ENCODE measurements around the gene SEPTIN10.
"Not testable (repeated sequence)": the region's sequence is repeated elsewhere in the genome, so short reads cannot be mapped to it uniquely, and the experiment has no call there.

The SEPTIN10 gene

DNA sequence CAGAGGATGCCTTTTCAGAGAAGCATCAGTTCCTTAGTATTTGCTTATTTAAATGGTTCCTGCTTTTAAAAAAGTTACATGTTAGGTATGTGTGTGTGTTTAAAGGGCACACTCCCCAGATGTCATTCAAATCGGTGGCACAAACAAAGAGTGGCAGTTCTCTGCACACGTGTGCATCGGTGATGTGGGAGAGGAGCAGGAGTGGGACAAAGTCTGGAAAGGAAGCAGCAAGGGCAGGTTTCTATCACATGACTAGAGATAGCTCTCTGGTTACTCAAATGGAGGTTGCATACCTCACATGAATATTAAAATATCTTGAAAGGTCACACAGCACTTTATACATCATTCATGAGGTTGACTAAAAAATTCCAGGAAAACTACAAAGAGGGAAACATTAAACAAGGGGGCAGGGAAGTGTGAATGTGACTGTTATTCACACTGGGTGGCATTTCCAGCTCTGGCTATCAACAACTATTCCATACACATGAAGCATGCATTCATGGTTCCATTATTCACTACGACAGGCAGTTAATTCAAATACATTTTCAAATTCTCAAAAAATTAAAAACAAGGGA, 64.7 kb downstream of the SEPTIN10 start:
- no peak for DNase-seq (ENCODE audit: low read depth in 2 of 2, low spot score in 1 of 2)

DNA sequence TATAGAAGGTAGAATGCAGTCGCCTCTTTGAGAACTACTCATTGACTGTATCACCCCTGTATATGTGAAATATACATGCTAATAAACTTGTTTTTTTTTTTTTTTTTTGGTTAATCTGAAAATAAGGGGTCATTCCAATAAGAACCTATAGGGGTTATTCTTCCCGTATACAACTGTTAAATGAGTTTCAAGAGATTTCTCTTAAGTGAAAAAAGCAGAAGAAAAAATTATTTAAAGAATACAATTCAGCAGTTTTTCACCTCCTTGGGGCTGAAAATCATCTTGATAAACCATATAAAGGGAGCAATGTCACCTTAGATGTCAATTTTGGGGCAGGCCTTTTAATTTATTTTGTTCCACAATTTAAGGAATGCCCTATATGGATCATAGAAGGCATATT, 66.5 kb downstream of the SEPTIN10 start:
- DNase-seq (ENCODE audit: low read depth in 2 of 2, low spot score in 1 of 2), result no peak

DNA sequence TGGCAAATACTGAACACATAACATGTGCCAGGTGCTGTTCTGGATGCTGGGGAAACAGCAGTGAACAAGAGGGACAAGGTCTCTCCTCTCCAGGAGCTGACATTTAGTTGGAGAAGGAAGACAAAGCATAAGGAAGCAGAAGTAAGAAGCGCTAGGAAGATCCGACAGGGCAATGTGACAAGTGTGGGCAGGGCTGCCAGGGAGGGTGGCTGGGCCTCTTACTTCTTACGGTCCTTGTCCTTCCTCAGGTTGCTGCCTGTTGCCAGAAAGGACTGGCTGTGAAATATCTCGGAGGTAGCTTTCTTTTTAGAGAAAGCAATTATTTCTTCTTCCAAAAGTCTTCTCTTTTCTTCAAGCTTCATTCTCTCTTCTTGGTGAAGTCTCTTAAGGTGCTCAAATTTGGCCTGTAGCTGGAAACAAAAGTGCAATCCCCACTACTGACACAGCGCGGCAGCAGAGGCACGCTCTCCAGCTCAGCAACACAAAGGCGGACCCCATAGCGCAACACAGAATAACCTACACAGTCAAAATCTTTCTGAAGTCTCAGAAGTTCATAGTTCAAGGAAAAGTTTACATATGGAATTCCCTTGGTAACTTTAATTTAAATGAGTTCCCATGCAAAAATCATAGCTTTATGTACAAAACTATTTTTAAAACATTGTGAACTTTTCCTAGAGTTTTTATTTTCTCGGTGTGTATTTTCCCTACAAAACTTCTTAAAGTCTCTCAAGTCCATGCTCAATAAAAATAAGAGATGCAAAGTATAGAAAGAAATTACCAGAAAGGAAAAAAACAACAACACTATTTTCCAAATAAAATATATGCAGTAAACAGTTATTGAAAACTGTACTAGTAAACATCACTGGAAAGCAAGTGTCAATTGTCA, 67.7 kb downstream of the SEPTIN10 start:
- peak in 1 of 2 donors; percentile 32 for DNase-seq (ENCODE audit: low read depth in 2 of 2, low spot score in 1 of 2)

DNA sequence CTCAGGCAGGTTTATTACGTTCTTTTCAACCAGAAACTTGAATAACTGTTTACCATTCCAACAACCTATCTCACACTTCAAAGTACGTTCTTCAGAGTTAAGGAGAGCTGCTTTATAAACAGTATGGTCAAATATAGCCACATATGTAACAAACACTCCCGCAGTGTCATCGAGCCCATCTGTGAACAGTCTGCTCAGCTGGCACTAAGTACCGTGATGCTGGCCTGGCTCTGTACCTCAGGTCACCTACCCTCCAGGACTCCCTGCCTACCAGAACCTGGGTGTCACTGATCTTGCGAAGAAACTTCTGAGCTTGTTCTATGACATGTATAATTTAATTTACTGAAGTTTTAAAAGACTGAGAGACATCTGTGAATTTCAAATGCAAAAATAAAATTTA, 71.4 kb downstream of the SEPTIN10 start:
- DNase-seq (ENCODE audit: low read depth in 2 of 2, low spot score in 1 of 2), result no peak

DNA sequence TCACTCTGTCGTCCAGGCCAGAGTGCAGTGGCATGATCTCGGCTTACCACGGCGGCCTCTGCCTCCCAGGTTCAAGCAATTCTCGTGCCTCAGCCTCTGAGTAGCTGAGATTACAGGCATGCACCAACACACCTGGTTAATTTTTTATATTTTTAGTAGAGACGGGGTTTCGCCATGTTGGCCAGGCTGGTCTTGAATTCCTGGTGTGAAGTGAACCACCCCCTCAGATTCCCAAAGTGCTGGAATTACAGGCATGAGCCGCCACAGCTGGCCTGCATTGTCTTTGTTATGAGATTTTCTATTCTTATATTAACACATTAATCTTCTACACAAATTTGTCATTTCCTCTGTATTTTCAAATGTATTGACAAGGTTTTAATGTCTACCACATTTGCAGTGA, 75.2 kb downstream of the SEPTIN10 start:
- DNase-seq (ENCODE audit: low read depth in 2 of 2, low spot score in 1 of 2), result no peak

DNA sequence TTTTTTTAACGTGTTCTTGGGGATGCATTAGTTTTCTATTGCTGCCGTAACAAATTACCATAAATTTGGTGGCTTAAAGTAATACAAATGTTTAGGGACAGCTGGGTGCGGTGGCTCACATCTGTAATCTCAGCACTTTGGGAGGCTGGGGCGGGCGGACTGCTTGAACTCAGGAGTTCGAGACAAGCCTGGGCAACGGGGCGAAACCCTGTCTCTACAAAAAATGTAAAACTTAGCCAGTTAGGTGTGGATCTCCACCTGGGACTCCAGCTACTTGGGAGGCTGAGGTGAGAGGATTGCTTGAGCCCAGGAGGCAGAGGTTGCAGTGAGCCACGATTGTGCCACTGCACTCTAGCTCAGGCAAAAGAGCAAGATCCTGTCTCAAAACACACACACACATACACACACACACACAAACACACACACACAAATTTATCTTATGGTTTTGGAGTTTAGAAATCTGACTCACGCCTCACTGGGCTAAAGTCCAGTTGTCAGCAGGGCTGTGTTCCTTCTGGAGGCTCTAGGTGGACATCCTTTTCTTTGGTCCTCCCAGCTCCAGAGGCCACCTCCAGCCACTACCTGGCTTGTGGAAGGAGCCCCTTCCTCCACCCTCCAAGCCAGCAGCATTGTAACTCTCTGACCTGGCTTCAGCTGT, 76.1 kb downstream of the SEPTIN10 start:
- no peak for DNase-seq (ENCODE audit: low read depth in 2 of 2, low spot score in 1 of 2)

DNA sequence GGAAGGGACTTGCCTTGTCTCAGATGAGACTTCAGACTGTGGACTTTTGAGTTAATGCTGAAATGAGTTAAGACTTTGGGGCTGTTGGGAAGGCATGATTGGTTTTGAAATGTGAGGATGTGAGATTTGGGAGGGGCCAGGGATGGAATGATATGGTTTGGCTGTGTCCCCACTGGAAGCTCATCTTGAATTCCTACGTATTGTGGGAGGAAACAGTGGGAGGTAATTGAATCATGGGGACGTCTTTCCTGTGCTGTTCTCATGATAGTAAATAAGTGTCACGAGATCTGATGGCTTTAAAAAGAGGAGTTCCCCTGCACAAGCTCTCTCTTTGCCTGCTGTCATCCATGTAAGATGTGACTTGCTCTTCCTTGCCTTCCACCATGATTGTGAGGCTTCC, 77.2 kb downstream of the SEPTIN10 start:
- DNase-seq (ENCODE audit: low read depth in 2 of 2, low spot score in 1 of 2), result not testable (repeated sequence)

DNA sequence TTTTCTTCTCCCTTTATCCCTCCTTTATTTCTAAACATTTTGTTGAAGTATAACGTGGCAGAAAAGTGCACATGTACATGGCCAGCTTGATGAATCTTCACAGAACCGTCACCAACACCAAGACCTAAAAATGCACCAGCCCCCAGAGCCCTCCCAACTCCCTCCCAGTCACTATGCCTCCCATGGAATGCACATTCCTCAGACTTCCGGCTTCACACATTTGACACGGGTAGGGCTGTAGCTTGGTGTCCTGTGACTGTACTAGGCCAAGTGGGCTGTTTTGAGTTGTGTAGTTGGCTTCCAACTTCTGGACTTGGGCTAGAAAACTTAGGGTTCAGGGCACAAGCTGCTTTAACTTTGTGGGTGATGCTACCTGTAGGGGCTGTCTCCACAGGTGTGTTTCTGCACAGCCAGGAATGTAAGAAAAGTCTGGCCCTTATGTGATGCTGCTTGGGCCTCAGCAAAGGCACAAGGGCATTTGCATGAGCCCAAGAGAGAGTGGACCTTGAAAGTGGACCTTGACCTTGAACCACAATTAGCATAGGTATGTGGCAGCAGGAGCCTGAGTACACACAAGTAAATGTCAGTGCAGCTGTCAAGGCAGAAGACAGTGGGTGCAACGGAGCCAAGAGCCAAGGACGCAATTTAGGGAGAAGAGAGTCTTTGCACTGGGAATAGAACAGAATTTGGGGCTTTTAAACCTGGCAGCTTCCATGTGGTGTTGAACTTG, 78.4 kb downstream of the SEPTIN10 start:
- DNase-seq (ENCODE audit: low read depth in 2 of 2, low spot score in 1 of 2), result no peak

DNA sequence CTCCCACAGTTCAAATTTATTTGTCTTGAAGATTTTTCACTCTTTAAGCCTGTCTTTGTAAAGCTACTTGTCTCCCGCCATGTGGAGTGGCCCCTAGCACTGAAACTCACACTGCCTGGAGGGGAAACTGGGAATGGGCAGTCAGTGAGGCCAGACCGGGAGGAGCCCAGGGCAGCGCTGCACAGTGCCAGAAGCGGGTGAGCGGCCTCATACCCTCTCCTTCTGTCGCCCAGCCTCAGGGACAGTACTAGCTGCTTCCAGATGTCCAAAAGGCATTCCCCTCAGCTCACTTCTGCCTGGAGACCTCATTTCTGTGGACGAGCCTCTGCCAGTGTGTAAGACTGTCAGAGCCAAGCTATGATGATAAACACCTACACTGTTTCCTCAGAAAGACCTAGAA, 79.9 kb downstream of the SEPTIN10 start:
- DNase-seq (ENCODE audit: low read depth in 2 of 2, low spot score in 1 of 2), result no peak

DNA sequence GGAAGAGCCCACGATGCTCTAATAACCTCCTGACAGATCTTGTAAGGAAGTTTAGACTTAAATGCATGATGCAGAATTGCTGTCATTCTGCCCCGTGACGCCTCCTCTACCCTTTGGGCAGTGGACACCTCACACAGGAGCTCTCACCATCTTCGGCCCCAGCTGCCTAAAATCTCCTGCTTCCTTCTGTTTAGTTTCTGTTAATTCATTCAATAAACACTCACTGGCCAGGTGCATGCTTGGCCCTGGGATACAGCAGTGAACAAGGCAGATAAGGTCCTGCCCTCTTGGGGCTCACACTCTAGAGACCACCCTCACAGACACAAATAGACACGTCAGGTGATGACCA, 81.1 kb downstream of the SEPTIN10 start:
- no peak for DNase-seq (ENCODE audit: low read depth in 2 of 2, low spot score in 1 of 2)

DNA sequence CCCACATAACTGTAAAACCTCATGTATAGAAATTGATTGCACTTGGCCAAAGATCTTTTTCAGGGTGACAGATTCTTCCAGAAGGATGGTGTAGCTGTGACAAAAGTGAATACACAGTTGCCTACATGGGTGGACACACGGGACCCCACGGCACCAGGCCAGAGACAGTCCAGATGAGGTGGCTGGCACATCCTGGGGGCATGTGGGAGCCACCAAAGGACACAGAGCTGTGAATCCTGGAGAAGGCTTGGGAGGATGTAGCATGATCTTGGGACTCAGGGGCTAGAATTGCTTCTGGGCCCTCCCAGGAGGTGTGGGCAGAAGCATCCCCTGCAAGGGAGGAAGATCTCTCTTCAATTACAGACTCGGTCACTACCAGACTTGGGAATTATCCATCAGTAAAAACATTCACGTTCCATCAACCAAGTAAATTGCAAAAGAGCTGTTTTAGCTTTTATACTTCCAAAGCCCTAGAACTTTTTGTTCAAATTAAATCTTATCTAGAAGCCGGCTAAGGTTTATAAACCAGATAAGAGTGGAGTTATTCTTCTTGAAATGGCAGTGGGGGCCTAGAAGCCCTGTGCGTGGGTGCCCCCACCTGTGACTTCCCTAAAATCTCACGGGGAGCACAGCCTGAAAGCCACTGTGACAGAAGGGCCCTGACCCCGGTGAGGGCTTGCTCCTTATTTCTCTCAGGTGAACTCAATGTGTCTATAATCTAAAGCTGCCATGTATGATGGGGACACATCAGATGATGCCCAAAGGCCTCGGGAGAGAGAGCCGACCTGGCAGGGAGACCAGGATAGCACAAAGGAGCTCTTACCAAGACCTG, 81.7 kb downstream of the SEPTIN10 start:
- DNase-seq (ENCODE audit: low read depth in 2 of 2, low spot score in 1 of 2), result no peak

DNA sequence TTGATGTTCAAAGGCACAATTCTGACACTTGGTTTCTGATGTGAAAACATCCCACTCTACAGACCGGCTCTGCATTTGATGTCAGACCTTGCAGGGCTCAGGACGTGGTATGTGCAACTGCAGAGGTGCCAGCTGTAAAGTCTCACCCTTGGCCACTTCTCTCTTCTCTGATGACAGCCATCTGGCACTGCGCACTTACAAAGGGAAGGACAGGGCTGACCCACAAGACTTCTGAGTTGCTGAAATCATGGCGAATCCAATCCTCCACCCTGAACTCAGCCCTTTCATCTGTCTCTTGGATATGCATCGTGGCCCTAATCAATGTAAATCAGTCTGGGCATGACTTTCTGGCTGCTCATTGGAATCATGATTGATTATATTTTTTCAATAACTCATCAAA, 82.5 kb downstream of the SEPTIN10 start:
- no peak for DNase-seq (ENCODE audit: low read depth in 2 of 2, low spot score in 1 of 2)

DNA sequence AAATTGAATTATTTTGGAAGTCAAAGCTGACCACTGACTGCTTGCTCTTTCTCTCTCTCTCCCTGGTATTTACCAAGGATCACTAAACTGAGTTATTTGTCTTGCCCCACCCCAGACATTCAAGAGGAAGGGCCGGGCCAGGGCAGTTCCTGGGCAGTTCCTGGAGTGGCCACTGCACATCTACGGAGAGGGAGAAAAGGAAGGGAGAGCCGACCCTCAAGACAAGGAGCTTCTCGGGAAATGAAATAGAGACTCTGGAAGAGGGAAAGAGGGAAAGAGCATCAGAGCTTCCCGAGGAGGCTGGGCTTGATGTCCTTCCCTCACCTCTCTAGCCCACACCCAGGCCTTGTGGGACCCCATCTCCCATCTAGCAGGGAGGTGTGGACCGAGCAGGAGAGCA, 83.1 kb downstream of the SEPTIN10 start:
- DNase-seq (ENCODE audit: low read depth in 2 of 2, low spot score in 1 of 2), result no peak

DNA sequence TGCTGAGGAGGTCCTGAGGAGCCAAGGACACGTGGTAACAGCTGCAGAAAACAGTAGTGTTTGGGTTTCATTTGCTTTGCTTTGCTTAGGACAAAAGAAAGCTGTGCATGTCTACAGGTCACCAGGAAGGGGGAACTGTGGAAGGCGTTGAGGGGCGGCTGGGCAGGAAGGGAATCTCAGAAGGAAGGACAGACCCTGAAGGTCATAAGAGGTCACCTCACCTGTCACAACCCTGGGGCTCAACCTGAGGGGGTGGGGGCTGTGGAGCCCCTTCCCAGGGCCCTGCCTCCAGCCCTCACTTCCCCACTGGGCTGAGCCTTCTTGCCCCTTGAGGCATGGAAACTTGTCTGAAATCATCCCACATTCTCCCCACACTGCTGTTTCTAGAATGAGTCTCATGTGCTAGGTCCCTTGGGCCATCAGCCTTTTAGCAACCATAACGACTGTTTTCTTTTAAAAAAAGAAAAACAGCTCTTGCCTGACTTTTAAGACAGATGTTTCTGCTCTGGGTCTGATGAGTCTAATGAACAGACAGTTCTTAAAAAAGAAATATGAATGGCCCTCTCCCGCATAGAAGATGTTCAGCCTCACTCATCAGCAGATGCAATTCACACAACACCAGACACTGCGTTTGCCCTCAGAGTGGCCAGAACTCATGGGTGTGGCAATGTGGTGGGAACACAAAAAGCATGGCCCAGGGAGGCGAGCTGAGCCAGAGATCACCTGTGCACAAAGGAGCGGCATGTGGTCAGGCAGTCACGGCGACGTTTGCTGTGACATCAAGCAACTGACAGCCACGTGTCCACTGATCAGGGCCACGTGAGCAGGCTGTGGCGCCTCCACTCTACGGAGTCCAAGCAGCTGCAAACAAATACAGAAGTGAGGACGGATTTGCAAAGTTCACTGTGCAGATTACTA, 84.0 kb downstream of the SEPTIN10 start:
- no peak for DNase-seq (ENCODE audit: low read depth in 2 of 2, low spot score in 1 of 2)

DNA sequence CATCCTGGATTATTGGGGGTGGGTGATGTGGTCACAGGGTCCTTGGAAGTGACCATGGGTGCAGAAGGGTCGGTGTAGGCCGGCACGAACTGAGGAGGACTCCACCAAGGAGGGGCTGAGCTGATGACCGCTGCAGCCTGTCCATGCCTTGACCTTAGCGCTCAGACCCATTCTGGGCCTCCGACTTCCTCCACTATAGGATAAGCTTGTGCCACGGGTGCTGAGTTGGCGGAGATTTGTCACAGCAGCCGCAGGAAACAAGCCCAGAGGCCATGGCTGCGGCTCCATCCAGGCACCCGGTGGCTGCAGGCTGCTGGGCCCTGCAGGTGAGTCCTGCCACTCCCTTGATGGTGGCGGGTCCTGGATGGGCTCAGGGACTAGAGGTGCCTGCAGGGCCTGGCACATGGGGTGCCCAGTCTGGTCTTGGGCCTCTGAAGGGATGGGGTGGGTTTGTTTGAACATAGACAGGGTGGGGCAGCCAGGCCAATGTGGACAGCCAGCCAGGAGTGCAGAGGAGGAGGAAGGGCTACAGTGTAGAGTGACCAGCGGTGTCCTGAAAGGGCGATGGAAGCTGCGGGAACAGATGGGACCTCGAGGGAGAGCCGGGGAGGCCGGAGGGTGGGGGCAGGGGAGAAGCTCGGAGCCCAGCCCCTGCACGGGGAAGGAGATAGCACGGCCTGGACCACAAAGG, 84.8 kb downstream of the SEPTIN10 start:
- DNase-seq (ENCODE audit: low read depth in 2 of 2, low spot score in 1 of 2), result no peak

DNA sequence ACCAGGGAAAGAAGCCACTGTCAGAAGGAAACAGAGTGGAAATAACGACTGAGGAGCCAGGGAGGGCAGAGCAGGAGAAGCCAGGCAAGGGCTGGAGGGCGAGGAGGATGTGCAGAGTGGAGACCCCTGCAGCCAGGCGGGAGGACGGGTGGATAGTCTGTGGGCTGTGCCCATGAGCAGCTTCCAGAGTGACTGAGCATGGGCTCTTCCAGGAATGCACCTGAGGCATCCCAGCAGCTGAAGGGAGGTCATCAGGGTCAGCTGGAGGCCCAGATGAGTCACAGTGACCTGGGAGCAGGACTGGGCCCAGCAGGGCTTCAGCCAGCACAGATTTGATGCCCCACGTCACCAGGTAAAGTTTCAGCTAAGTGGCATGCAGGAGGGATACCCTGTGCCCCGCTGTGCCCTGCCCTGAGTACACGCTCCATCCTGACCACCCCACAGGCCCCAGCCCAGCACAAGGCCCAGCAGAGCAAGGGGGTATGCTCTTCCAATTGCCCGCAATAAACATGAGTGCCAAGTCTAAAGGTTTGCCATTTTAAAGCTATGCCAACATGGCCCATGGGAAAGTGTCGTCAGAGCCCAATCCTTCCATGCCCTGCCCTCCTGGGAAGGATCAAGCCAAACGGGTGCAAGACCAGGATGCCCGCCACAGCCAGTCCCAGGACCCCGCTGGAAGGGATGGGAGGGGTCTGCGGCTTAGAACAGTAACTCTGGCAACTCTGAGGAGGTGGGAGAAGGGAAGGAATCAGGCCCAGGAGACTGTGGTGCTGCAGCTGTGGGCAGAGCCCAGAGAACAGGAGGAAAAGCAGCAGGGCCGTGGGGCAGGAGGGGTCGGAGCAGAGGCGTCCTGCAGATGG, 85.7 kb downstream of the SEPTIN10 start:
- DNase-seq (ENCODE audit: low read depth in 2 of 2, low spot score in 1 of 2), result no peak

DNA sequence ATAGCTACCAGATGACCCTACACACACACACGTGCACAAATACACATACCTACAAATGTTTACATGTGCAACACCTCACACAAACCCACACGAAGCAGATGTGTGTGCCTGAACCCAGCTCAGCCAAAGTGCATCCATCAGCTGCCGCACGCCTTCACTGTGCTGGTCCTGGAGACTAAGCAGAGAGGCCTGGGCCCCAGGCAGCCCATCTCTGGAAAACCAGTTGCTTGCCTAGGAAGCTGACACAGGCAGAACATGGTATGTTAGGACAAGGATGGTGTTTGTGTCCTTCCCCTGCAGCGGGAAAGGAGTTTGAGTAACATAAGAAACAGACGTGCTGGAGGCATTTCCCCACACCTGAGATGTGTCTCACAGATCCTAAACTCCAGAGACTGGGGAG, 86.7 kb downstream of the SEPTIN10 start:
- DNase-seq (ENCODE audit: low read depth in 2 of 2, low spot score in 1 of 2), result no peak

DNA sequence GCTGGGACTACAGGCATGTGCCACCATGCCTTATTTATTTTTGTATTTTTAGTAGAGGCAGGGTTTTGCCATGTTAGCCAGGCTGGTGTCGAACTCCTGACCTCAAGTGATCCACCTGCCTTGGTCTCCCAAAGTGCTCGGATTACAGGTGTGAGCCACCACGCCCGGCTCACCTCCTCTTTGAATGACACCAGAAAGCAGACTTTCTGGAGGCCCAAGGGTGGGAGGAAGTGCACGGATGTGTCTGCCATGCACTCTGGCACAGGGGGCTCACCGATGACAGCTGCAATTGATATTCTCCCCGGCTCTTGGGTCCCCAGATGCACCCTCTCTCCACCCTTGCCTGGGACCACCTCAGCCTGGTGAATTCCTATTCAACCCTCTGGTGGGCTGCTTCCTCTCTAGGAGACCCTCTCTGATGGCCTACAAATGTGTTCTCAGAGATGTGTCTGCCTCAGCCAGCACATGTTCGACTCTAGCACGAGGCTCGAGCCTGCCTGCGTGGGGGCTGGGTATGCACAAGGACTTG, 87.3 kb downstream of the SEPTIN10 start:
- DNase-seq (ENCODE audit: low read depth in 2 of 2, low spot score in 1 of 2), result no peak

Measured in stimulated activated CD8-positive, alpha-beta memory T cell treated with anti-CD3 and anti-CD28 coated beads, Interleukin-4, amount 100 ng/mL, for 4 hours (primary cell).